H1 (cell line): Measurements from ENCODE around the gene KCNJ9.

Experiments used
- BRCA1 ChIP-seq: IDR thresholded peaks from 2 replicates; pipeline ENCODE4 v1.6.1; 2012; ENCODE audit warnings: low read depth, low read length, improper control_type of control experiment
- CEBPB ChIP-seq: IDR thresholded peaks from 2 replicates; pipeline ENCODE4 v1.6.1; 2012; ENCODE audit warnings: low read depth, low read length
- CTCF ChIP-seq, 3 experiments: IDR thresholded peaks; 1 replicate in 2 of 3; 2 replicates in 1 of 3; pipeline versions ENCODE4 v1.5.1 to v1.6.1; 2011; ENCODE audit warnings: low read length in 3 of 3, mild to moderate bottlenecking in 3 of 3, inconsistent platforms in 2 of 3, low read depth in 1 of 3, moderate library complexity in 1 of 3; ENCODE audit not compliant: insufficient read depth in 1 of 3; ENCODE audit errors: control extremely low read depth in 1 of 3
- EP300 ChIP-seq, 2 experiments: IDR thresholded peaks; 1 replicate in 1 of 2; 2 replicates in 1 of 2; pipeline ENCODE4 v1.6.1; 2011 to 2012; ENCODE audit warnings: low read depth in 2 of 2, low read length in 2 of 2, mild to moderate bottlenecking in 2 of 2, borderline replicate concordance in 1 of 2, inconsistent platforms in 1 of 2, moderate library complexity in 1 of 2
- EZH2 ChIP-seq: fragments of 200-600 bp; sonication (generic); IDR thresholded peaks from 2 replicates; pipeline ENCODE4 v1.7.1; 2012; ENCODE audit warnings: low read depth, mild to moderate bottlenecking, moderate library complexity, low read length, inconsistent platforms; ENCODE audit not compliant: severe bottlenecking
- NANOG ChIP-seq: IDR thresholded peaks from 2 replicates; pipeline ENCODE4 v1.6.1; 2011; ENCODE audit warnings: low read length, low read depth, mild to moderate bottlenecking, inconsistent platforms; ENCODE audit not compliant: insufficient read depth, poor library complexity, severe bottlenecking
- POLR2A ChIP-seq, 2 experiments: IDR thresholded peaks; 1 replicate in 1 of 2; 2 replicates in 1 of 2; pipeline ENCODE4 v1.6.1; 2011; ENCODE audit warnings: low read depth in 2 of 2, low read length in 2 of 2, mild to moderate bottlenecking in 2 of 2; ENCODE audit errors: control extremely low read depth in 1 of 2
- POLR2AphosphoS5 ChIP-seq: IDR thresholded peaks from 2 replicates; pipeline ENCODE4 v1.6.1; 2011; ENCODE audit warnings: low read depth, low read length

- TF ChIP-seq NANOG (no peak), CTCF (IDR thresholded peaks at IDR 0.05; ENCODE audit: control extremely low read depth in 1 of 3, insufficient read depth in 1 of 3, low read depth in 1 of 3, low read length in 3 of 3) (no peak), POLR2AphosphoS5 (no peak), POLR2A (IDR thresholded peaks at IDR 0.05; ENCODE audit: control extremely low read depth in 1 of 2, low read depth in 2 of 2, low read length in 2 of 2) (no peak), BRCA1 (no peak), EZH2 (no peak), CEBPB (no peak), EP300 (IDR thresholded peaks at IDR 0.05; ENCODE audit: borderline replicate concordance in 1 of 2, low read depth in 2 of 2, low read length in 2 of 2) (no peak)
Measured at GRCh38 chr1:160050619-160051018, 30.7 kb upstream of the KCNJ9 start.
